Activated naive CD4-positive, alpha-beta T cell treated with anti-CD3 and anti-CD28 coated beads, Interleukin-2, amount 50 U/mL, for 72 hours (primary cell): ENCODE data around the gene PTPRD. TPM values are rescaled to one million over a fixed set of nuclear protein-coding genes. Genes with fewer than 3 reads are reported as not detected.

Experiments
- ATAC-seq, 2 donors: fragments of 150-1000 bp; cut with Tn5 transposase; 2 replicates each; pipeline ENCODE4 v1.10.0; 2021; ENCODE audit warnings: mild to moderate bottlenecking in 2 of 2, moderate library complexity in 2 of 2
- DNase-seq, 2 donors: peaks; one replicate each; pipeline ENCODE4 v3.0.0; 2021 to 2022; ENCODE audit warnings: low spot score in 2 of 2
- H3K27ac Mint-ChIP-seq, 2 donors: one replicate each; pipeline ENCODE4 v1.8.0; 2022; ENCODE audit warnings: mild to moderate bottlenecking in 2 of 2, mixed read lengths in 2 of 2
- H3K36me3 Mint-ChIP-seq, 2 donors: one replicate each; pipeline ENCODE4 v1.8.0; 2022; ENCODE audit warnings: mixed read lengths in 2 of 2
- H3K9me3 Mint-ChIP-seq, 2 donors: one replicate each; pipeline ENCODE4 v1.8.0; 2022; ENCODE audit warnings: mixed read lengths in 2 of 2
- total RNA-seq, 2 donors: library from RNA; stranded (reverse); gene quantifications; one replicate each; pipeline ENCODE4 v1.2.3, GENCODE V29; 2022

The PTPRD gene
- total RNA-seq, 2 donors from 2014 or later, result not detected

- ATAC-seq (no peak), DNase-seq (no peak)
- Mint-ChIP-seq H3K36me3 (no peaks in the 10 kb centered on the region), H3K9me3 (peaks cover 3 to 5% of the 10 kb centered on the region in 2 donors), H3K27ac (no peak overlapping the region)
These were observed 938.3 kb downstream of the PTPRD start for GRCh38 chr9:9674461-9674860.

- ATAC-seq (no peak), DNase-seq (no peak)
- no peaks in the 10 kb centered on the region for H3K36me3 Mint-ChIP-seq
- H3K9me3 Mint-ChIP-seq, result peaks cover 5 to 8% of the 10 kb centered on the region in 2 donors
- H3K27ac Mint-ChIP-seq, result no peak overlapping the region
These were observed 942.3 kb downstream of the PTPRD start for GRCh38 chr9:9670454-9670853.

- ATAC-seq (no peak), DNase-seq (no peak)
- Mint-ChIP-seq H3K9me3 (no peaks in the 10 kb centered on the region), H3K36me3 (no peaks in the 10 kb centered on the region), H3K27ac (no peak overlapping the region)
These were observed 967.8 kb downstream of the PTPRD start for GRCh38 chr9:9645006-9645405.

GRCh38 chr9:9631284-9631683 is 981.5 kb downstream of the PTPRD start:
- Mint-ChIP-seq H3K9me3 (peaks cover 10 to 15% of the 10 kb centered on the region in 2 donors), H3K27ac (no peak overlapping the region), H3K36me3 (no peaks in the 10 kb centered on the region)
- no peak for DNase-seq
- no peak for ATAC-seq

- Mint-ChIP-seq H3K27ac (no peak overlapping the region), H3K9me3 (peaks cover 3 to 8% of the 10 kb centered on the region in 2 donors), H3K36me3 (no peaks in the 10 kb centered on the region)
- DNase-seq (no peak), ATAC-seq (no peak)
These were observed 987.6 kb downstream of the PTPRD start for GRCh38 chr9:9625248-9625647.

GRCh38 chr9:9623506-9623905 is 989.3 kb downstream of the PTPRD start:
- Mint-ChIP-seq H3K36me3 (no peaks in the 10 kb centered on the region), H3K9me3 (peaks cover 0 to 8% of the 10 kb centered on the region in 2 donors), H3K27ac (no peak overlapping the region)
- ATAC-seq, result no peak
- no peak for DNase-seq

GRCh38 chr9:9621355-9621940 is 991.4 kb downstream of the PTPRD start:
- no peak for ATAC-seq
- no peak overlapping the region for H3K27ac Mint-ChIP-seq
- H3K9me3 Mint-ChIP-seq, result peaks cover 4 to 12% of the 10 kb centered on the region in 2 donors
- H3K36me3 Mint-ChIP-seq, result no peaks in the 10 kb centered on the region
- DNase-seq, result no peak

GRCh38 chr9:9620736-9621135 is 992.1 kb downstream of the PTPRD start:
- ATAC-seq, result no peak
- Mint-ChIP-seq H3K9me3 (peaks cover 4 to 12% of the 10 kb centered on the region in 2 donors), H3K27ac (no peak overlapping the region), H3K36me3 (no peaks in the 10 kb centered on the region)
- DNase-seq, result no peak

GRCh38 chr9:9615086-9615485 is 997.7 kb downstream of the PTPRD start:
- Mint-ChIP-seq H3K36me3 (no peaks in the 10 kb centered on the region), H3K9me3 (peaks cover 4 to 9% of the 10 kb centered on the region in 2 donors), H3K27ac (no peak overlapping the region)
- ATAC-seq (no peak), DNase-seq (no peak)

GRCh38 chr9:9614607-9615006 is 998.2 kb downstream of the PTPRD start:
- Mint-ChIP-seq H3K27ac (no peak overlapping the region), H3K9me3 (peaks cover 4 to 9% of the 10 kb centered on the region in 2 donors), H3K36me3 (no peaks in the 10 kb centered on the region)
- DNase-seq (no peak), ATAC-seq (no peak)

GRCh38 chr9:9612755-9613154 is 1000.0 kb downstream of the PTPRD start:
- Mint-ChIP-seq H3K36me3 (no peaks in the 10 kb centered on the region), H3K27ac (no peak overlapping the region), H3K9me3 (peaks cover 4 to 9% of the 10 kb centered on the region in 2 donors)
- DNase-seq (no peak), ATAC-seq (no peak)

GRCh38 chr9:9612270-9612669 is 1000.5 kb downstream of the PTPRD start:
- ATAC-seq (no peak), DNase-seq (no peak)
- Mint-ChIP-seq H3K9me3 (peaks cover 1 to 6% of the 10 kb centered on the region in 2 donors), H3K36me3 (no peaks in the 10 kb centered on the region), H3K27ac (no peak overlapping the region)

- Mint-ChIP-seq H3K36me3 (no peaks in the 10 kb centered on the region), H3K27ac (no peak overlapping the region), H3K9me3 (no peaks in the 10 kb centered on the region)
- no peak for ATAC-seq
- no peak for DNase-seq
These were observed 1007.1 kb downstream of the PTPRD start for GRCh38 chr9:9605681-9606080.

GRCh38 chr9:9603345-9603744 is 1009.5 kb downstream of the PTPRD start:
- ATAC-seq (no peak), DNase-seq (no peak)
- no peaks in the 10 kb centered on the region for H3K36me3 Mint-ChIP-seq
- H3K27ac Mint-ChIP-seq, result no peak overlapping the region
- H3K9me3 Mint-ChIP-seq, result no peaks in the 10 kb centered on the region

- H3K36me3 Mint-ChIP-seq, result no peaks in the 10 kb centered on the region
- ATAC-seq (no peak), DNase-seq (no peak)
These were observed 1014.1 kb downstream of the PTPRD start for GRCh38 chr9:9598723-9599122.

GRCh38 chr9:9592104-9592503 is 1020.7 kb downstream of the PTPRD start:
- ATAC-seq (no peak), DNase-seq (no peak)
- Mint-ChIP-seq H3K36me3 (no peaks in the 10 kb centered on the region), H3K9me3 (peaks cover 3 to 5% of the 10 kb centered on the region in 2 donors), H3K27ac (no peak overlapping the region)

More at GRCh38 chr9:9598723-9599122, 1014.1 kb downstream of the PTPRD start:
- Mint-ChIP-seq H3K9me3 (no peaks in the 10 kb centered on the region), H3K27ac (no peak overlapping the region)

GRCh38 chr9:9585920-9586319 is 1026.9 kb downstream of the PTPRD start:
- Mint-ChIP-seq H3K27ac (no peak overlapping the region), H3K9me3 (peaks cover 9 to 14% of the 10 kb centered on the region in 2 donors), H3K36me3 (no peaks in the 10 kb centered on the region)
- DNase-seq (no peak), ATAC-seq (no peak)

- H3K36me3 Mint-ChIP-seq, result no peaks in the 10 kb centered on the region
- DNase-seq (no peak), ATAC-seq (no peak)
- H3K9me3 Mint-ChIP-seq, result peaks cover under 1 to 1% of the 10 kb centered on the region in 2 donors
- no peak overlapping the region for H3K27ac Mint-ChIP-seq
These were observed 1038.7 kb downstream of the PTPRD start for GRCh38 chr9:9574080-9574479.
